Stomach (tissue), 9 donors: ENCODE measurements around the gene PLCG2. TPM values are rescaled to one million over a fixed set of nuclear protein-coding genes. Genes with fewer than 3 reads are reported as not detected.

Source experiments
- DNase-seq, 2 donors: peaks; one replicate each; pipeline versions ENCODE4 v3.0.0 to v3.0.0-alpha.2; 2013 to 2019
- H3K27ac ChIP-seq, 5 donors: fragments of 200-600 bp in 4 of 5; sonication (generic) in 4 of 5; one replicate each; pipeline ENCODE4 v1.5.1; 2013 to 2019; ENCODE audit warnings: mild to moderate bottlenecking in 1 of 5, moderate library complexity in 1 of 5
- H3K27me3 ChIP-seq, 3 donors: fragments of 200-600 bp; sonication (generic); one replicate each; pipeline ENCODE4 v1.5.1; 2017 to 2019; ENCODE audit warnings: mixed run types in 1 of 3
- H3K36me3 ChIP-seq, 4 donors: fragments of 200-600 bp; sonication (generic); 1 replicate in 3 of 4; 2 replicates in 1 of 4; pipeline ENCODE4 v1.5.1; 2016 to 2019
- H3K4me1 ChIP-seq, 4 donors: fragments of 200-600 bp; sonication (generic); one replicate each; pipeline ENCODE4 v1.5.1; 2016 to 2019
- H3K4me3 ChIP-seq, 4 donors: fragments of 200-600 bp; sonication (generic) in 3 of 4; one replicate each; pipeline ENCODE4 v1.5.1; 2016 to 2019; ENCODE audit warnings: mild to moderate bottlenecking in 1 of 4
- H3K9me3 ChIP-seq, 4 donors: fragments of 200-600 bp; sonication (generic); one replicate each; pipeline ENCODE4 v1.5.1; 2016 to 2019
- EP300 ChIP-seq: sonication (generic); formaldehyde crosslinking; IDR thresholded peaks from one replicate; pipeline ENCODE4 v1.6.1; 2017; ENCODE audit warnings: antibody characterized with exemption
- POLR2A ChIP-seq, 4 donors: fragments of 450-650 bp; IDR thresholded peaks; one replicate each; pipeline ENCODE4 v1.6.1; 2016; ENCODE audit warnings: antibody characterized with exemption in 4 of 4, control low read depth in 2 of 4, mild to moderate bottlenecking in 1 of 4, moderate library complexity in 1 of 4
- POLR2AphosphoS5 ChIP-seq, 3 donors: sonication (generic); formaldehyde crosslinking; IDR thresholded peaks; one replicate each; pipeline ENCODE4 v1.6.1; 2016; ENCODE audit warnings: antibody characterized with exemption in 3 of 3
- WGBS, 5 donors: extraction: QIAGEN DNeasy Blood & Tissue Kit in 3 of 5; methylation state at CpG; one replicate each; pipeline versions ENCODE4 v1.1.5 to v1.1.7; 2013 to 2018; 5-methylcytosine and 5-hydroxymethylcytosine counted together
- intact Hi-C: fragments of 100-400 bp; cut with DNase I; formaldehyde crosslinking; loops from one replicate; pipeline ENCODE4 v1.15.1; 2023; ENCODE audit warnings: low total_unique reads
- polyA plus RNA-seq, 3 donors: library from polyadenylated mRNA; stranded (reverse); fragments of 200-250 nt; gene quantifications; one replicate each; pipeline ENCODE4 v1.2.3, GENCODE V29; 2013
- total RNA-seq, 5 donors: library from RNA; depleted of rRNA; stranded (reverse); fragments of >200 nt; gene quantifications; one replicate each; pipeline versions ENCODE4 v1.1.0 to v1.2.3, GENCODE V29; 2014 to 2016
- TF ChIP-seq, protein P1 (sequence below), 7 experiments: fragments of 450-650 bp in 4 of 7; fragments of 200-600 bp in 3 of 7; sonication (generic) in 3 of 7; IDR thresholded peaks; one replicate each; pipeline ENCODE4 v1.5.1; 2016 to 2019; ENCODE audit warnings: antibody characterized with exemption in 7 of 7, control low read depth in 2 of 7, mild to moderate bottlenecking in 1 of 7
- donor health status: healthy with polysubstance abuse.
- donor health status: Bipolar disorder and iron deficiency.
- donor health status: healthy.

PLCG2 gene
- total and polyA plus RNA-seq, 8 donors = 0.87 to 68.5 (median 11.1) TPM

DNA sequence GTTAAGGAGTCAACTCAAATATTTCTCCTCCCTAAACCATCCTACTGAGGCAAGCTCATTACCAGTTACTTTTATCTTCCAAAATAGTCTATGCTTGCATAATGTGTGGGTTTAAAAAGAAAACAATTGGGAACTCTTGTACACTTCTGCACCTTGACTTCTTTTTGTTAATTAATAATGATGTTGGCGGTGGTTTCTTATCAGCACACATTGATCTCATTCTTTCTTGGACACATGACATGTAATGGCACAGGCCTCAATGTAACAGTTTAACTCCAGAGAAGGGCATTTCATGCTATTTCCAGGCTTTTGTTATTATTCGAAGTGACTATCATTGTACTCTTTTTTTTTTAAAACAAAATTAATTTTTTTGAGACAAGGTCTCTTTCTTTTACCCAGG is 7.8 kb downstream of the PLCG2 start:
- WGBS, 5 donors = 41 to 67% (median 55%) methylated on average over 2 of the region's 2 CpGs
- H3K36me3 ChIP-seq = no peaks in the 10 kb centered on the region
- DNase-seq = no peak
- H3K4me3 ChIP-seq = no peak overlapping the region
- TF ChIP-seq EP300 (no peak), POLR2AphosphoS5 (IDR thresholded peaks at IDR 0.05) (no peak), POLR2A (IDR thresholded peaks at IDR 0.05) (no peak)
- TF ChIP-seq, protein P1, sequence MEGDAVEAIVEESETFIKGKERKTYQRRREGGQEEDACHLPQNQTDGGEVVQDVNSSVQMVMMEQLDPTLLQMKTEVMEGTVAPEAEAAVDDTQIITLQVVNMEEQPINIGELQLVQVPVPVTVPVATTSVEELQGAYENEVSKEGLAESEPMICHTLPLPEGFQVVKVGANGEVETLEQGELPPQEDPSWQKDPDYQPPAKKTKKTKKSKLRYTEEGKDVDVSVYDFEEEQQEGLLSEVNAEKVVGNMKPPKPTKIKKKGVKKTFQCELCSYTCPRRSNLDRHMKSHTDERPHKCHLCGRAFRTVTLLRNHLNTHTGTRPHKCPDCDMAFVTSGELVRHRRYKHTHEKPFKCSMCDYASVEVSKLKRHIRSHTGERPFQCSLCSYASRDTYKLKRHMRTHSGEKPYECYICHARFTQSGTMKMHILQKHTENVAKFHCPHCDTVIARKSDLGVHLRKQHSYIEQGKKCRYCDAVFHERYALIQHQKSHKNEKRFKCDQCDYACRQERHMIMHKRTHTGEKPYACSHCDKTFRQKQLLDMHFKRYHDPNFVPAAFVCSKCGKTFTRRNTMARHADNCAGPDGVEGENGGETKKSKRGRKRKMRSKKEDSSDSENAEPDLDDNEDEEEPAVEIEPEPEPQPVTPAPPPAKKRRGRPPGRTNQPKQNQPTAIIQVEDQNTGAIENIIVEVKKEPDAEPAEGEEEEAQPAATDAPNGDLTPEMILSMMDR (IDR thresholded peaks at IDR 0.05) = no peak
- H3K4me1 ChIP-seq = peaks cover 0 to 32% (median 13%) of the 10 kb centered on the region in 4 donors
- no peak overlapping the region for H3K27ac ChIP-seq
- H3K9me3 ChIP-seq = no peaks in the 10 kb centered on the region
- H3K27me3 ChIP-seq = peaks cover 0 to 5% (median 0%) of the 10 kb centered on the region in 3 donors
- intact Hi-C loops = no loop called here

DNA sequence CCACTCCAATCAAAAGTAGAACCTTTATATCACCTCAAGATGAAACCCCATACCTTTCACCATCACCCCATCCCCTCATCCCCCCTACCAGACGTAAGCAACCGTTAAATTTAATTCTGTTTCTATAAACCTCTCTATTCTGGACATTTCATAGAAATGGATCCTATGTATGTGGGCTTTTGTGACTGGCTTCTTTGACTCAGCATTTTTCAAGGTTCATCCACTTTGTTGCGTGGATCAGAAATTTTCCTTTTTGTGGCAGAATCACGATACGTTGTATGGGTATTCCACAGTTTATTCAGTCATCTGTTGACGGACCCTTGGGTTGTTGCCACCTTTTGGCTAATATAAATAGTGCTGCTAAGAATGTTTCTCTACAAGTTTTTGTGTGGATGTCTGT is 8.6 kb downstream of the PLCG2 start:
- no peak overlapping the region for H3K4me3 ChIP-seq
- H3K27ac ChIP-seq = no peak overlapping the region
- WGBS, 5 donors = 75 to 85% (median 76%) methylated on average over 6 of the region's 6 CpGs
- intact Hi-C loops = no loop called here
- no peaks in the 10 kb centered on the region for H3K36me3 ChIP-seq
- no peak for DNase-seq
- peaks cover 0 to 32% (median 13%) of the 10 kb centered on the region in 4 donors for H3K4me1 ChIP-seq
- H3K27me3 ChIP-seq = peaks cover 0 to under 1% (median 0%) of the 10 kb centered on the region in 3 donors
- TF ChIP-seq POLR2A (IDR thresholded peaks at IDR 0.05) = no peak
- TF ChIP-seq, protein P1 (IDR thresholded peaks at IDR 0.05) = no peak
- TF ChIP-seq EP300 = no peak
- TF ChIP-seq POLR2AphosphoS5 (IDR thresholded peaks at IDR 0.05) = no peak
- no peaks in the 10 kb centered on the region for H3K9me3 ChIP-seq

DNA sequence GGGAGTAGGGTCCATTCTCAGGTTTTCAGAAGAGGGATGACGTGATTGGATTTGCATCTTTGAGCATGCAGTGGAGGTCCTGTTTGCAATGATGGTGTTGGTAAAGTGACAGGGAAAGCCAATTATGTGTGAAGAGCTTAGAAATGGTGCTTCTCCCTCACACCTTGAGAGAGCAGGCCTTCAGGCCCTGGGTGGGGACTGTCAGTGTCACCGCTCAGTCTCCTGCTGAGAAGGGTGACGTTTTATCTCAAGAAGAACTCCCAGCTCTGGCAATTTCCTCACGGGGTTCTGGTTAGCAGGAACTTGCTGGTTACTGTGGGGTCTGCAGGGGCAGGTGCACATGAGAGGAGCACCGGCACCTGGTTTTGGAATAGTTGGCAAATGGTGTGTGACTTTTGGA is 11.2 kb downstream of the PLCG2 start:
- intact Hi-C loops = no loop called here
- no peak overlapping the region for H3K4me3 ChIP-seq

DNA sequence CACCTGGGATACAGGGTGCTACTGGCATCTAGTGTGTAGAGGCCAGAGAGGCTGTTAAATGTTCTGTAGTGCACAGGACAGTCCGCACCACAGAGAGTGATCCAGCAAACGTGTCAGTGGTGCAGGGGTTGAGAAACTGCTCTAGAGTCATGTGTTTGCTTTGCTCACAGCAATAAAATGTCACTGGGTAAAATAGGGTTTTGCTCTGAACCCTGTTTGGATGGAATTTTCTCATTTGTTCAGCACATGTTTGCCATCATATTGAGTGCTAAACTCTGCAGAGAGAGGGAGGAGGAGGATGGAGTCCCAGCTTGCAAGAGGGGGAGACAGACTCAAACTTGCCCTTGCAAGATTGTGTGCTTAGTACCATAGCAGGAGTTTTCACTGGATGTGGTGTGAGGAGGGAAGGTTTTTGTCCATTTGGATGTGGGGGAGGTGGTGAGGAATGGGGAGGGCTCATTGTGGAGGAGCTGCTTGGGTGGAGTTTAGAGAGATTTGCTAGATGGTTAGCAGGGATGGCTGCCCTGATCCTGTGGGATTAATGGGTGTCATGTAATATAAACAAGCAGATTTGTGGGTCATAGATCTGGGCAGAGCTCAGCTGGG is 11.8 kb downstream of the PLCG2 start:
- no peaks in the 10 kb centered on the region for H3K9me3 ChIP-seq
- 51 to 75% (median 63%) methylated on average over 2 of the region's 2 CpGs for WGBS, 5 donors
- H3K4me1 ChIP-seq = peaks cover 0 to 18% (median 0%) of the 10 kb centered on the region in 4 donors
- no peaks in the 10 kb centered on the region for H3K27me3 ChIP-seq
- no peaks in the 10 kb centered on the region for H3K36me3 ChIP-seq
- intact Hi-C loops = no loop called here
- H3K27ac ChIP-seq = no peak overlapping the region
- TF ChIP-seq POLR2A (IDR thresholded peaks at IDR 0.05) = no peak
- TF ChIP-seq, protein P1 (IDR thresholded peaks at IDR 0.05) = no peak
- no peak for TF ChIP-seq POLR2AphosphoS5 (IDR thresholded peaks at IDR 0.05)
- TF ChIP-seq EP300 = no peak
- no peak overlapping the region for H3K4me3 ChIP-seq
- DNase-seq = no peak

More for the DNA sequence above, 11.2 kb downstream of the PLCG2 start:
- H3K27me3 ChIP-seq = no peaks in the 10 kb centered on the region
- no peaks in the 10 kb centered on the region for H3K9me3 ChIP-seq
- TF ChIP-seq EP300 (no peak), POLR2AphosphoS5 (IDR thresholded peaks at IDR 0.05) (no peak), POLR2A (IDR thresholded peaks at IDR 0.05) (no peak)
- TF ChIP-seq, protein P1 (IDR thresholded peaks at IDR 0.05) = no peak
- DNase-seq = no peak
- no peak overlapping the region for H3K27ac ChIP-seq
- no peaks in the 10 kb centered on the region for H3K36me3 ChIP-seq
- peaks cover 0 to 18% (median 0%) of the 10 kb centered on the region in 4 donors for H3K4me1 ChIP-seq
- WGBS, 5 donors = 82 to 93% (median 86%) methylated on average over 3 to 5 of the region's 5 CpGs
